Fibroblast of lung (primary cell): Measurements from ENCODE around the gene BPTF.

ENCODE experiments used
- CTCF ChIP-seq, 2 donors: IDR thresholded peaks in 1 of 2; conservative IDR thresholded peaks in 1 of 2; 1 replicate in 1 of 2; 2 replicates in 1 of 2; pipeline ENCODE4 v1.5.1; 2011 to 2012; ENCODE audit warnings: low read length in 2 of 2, control low read depth in 1 of 2, inconsistent platforms in 1 of 2, low read depth in 1 of 2, mild to moderate bottlenecking in 1 of 2
- EZH2 ChIP-seq: IDR thresholded peaks from 2 replicates; pipeline ENCODE4 v1.5.1; 2012; ENCODE audit warnings: low read length, control low read depth, mild to moderate bottlenecking; ENCODE audit errors: missing control alignments

DNA sequence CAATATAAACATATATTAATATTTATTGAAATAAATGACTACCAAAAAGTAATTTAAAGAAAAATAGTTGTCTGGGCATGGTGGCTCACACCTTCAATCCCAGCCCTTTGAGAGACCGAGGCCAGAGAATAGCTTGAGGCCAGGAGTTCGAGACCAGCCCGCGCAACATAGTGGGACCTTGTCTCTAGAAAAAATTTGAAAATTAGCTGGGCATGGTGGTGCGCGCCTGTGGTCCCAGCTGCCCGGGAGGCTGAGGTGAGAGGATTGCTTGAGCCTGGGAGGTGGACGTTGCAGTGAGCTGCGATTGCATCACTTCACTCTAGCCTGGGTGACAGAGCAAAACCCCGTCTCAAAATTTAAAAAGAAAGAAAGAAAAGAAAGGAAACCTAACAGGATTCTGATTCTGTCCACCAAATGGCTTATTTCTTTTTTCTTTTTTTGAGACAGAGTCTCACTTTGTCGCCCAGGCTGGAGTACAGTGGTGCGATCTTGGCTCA is 3.4 kb upstream of the BPTF start:
- TF ChIP-seq EZH2 (no peak), CTCF (conservative IDR thresholded peaks at IDR 0.05 in 1 of 2, IDR thresholded peaks at IDR 0.05 in 1 of 2; ENCODE audit: low read depth in 1 of 2, low read length in 2 of 2) (no peak)
